Aorta (tissue), 5 donors: ENCODE results near the gene CLIP3. TPM values are rescaled to one million over a fixed set of nuclear protein-coding genes. Genes with fewer than 3 reads are reported as not detected.

Source experiments
- ATAC-seq: fragments of 200-7000 bp; cut with Tn5 transposase; one replicate; pipeline ENCODE4 v1.9.1; 2022; ENCODE audit warnings: moderate library complexity; ENCODE audit not compliant: low FRiP score
- DNase-seq, 2 donors: peaks; one replicate each; pipeline ENCODE4 v3.0.0-alpha.2; 2020
- H3K27ac ChIP-seq, 2 donors: one replicate each; pipeline ENCODE4 v1.5.1; 2013; ENCODE audit warnings: low read length in 2 of 2, mild to moderate bottlenecking in 2 of 2, moderate library complexity in 2 of 2, control low read depth in 1 of 2, inconsistent platforms in 1 of 2, low read depth in 1 of 2
- H3K27me3 ChIP-seq, 2 donors: one replicate each; pipeline ENCODE4 v1.6.1; 2013; ENCODE audit warnings: control low read depth in 1 of 2, low read length in 1 of 2, mild to moderate bottlenecking in 1 of 2, moderate library complexity in 1 of 2; ENCODE audit not compliant: insufficient read depth in 2 of 2, control insufficient read depth in 1 of 2
- H3K36me3 ChIP-seq, 2 donors: one replicate each; pipeline ENCODE4 v1.6.1; 2013; ENCODE audit warnings: control low read depth in 1 of 2, low read length in 1 of 2, mild to moderate bottlenecking in 1 of 2; ENCODE audit not compliant: insufficient read depth in 2 of 2, control insufficient read depth in 1 of 2
- H3K4me1 ChIP-seq, 2 donors: one replicate each; pipeline ENCODE4 v1.6.1; 2013; ENCODE audit warnings: low read length in 2 of 2, control low read depth in 1 of 2, mild to moderate bottlenecking in 1 of 2, moderate library complexity in 1 of 2; ENCODE audit not compliant: insufficient read depth in 2 of 2, control insufficient read depth in 1 of 2
- H3K4me3 ChIP-seq, 2 donors: one replicate each; pipeline ENCODE4 v1.5.1; 2013; ENCODE audit warnings: low read length in 2 of 2, control low read depth in 1 of 2, mild to moderate bottlenecking in 1 of 2
- H3K9me3 ChIP-seq: one replicate; pipeline ENCODE4 v1.6.1; 2013; ENCODE audit warnings: mild to moderate bottlenecking, low read length; ENCODE audit not compliant: control insufficient read depth
- WGBS, 2 donors: extraction: QIAGEN DNeasy Blood & Tissue Kit; methylation state at CpG; one replicate each; pipeline ENCODE4 v1.1.7; 2013; 5-methylcytosine and 5-hydroxymethylcytosine counted together
- intact Hi-C, 2 donors: fragments of 100-400 bp; cut with DNase I; formaldehyde crosslinking; loops; one replicate each; pipeline versions ENCODE4 v1.14.2 to v1.15.0; 2022
- polyA plus RNA-seq, 2 donors: library from polyadenylated mRNA; stranded (reverse); fragments of 200-250 nt; gene quantifications; one replicate each; pipeline ENCODE4 v1.2.3, GENCODE V29; 2013
- total RNA-seq, 2 donors: library from RNA; stranded (reverse); fragmentation: NEBNext Ultra II Directional; extraction: Animal tissue kit (Norgen Biotek cat#: 25700); gene quantifications; one replicate each; pipeline ENCODE4 v1.2.1, GENCODE V29; 2021
- donor health status: healthy with polysubstance abuse.
- donor health status: Bipolar disorder and iron deficiency.
- donor health status: DM: no; HTN: no; CAD: no.
- donor health status: DM: no; HTN: no; CAD: no.
- donor health status: DM: yes; HTN: yes; CAD: no.

CLIP3 gene
- total and polyA plus RNA-seq, 4 donors: 8.9 to 37.1 (median 28.7) TPM

DNA sequence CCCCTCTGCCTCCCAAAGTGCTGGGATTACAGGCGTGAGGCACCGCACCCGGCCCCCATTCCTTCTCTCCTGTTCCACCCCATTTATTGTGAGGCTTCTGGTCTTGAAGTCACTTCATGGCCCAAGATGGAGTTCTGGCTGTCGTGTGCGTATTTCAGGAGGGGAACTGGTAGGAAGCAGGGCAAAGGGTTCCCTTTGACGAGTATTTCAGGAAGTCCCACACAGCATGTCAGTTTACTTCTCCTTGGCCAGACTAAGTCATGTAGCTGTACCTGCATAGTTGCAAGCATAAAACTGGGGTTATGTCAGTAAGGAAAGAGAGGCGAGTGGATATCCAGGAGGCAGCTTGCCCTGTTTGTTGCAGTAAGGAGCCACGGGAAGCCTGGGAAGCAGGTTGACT, 32.2 kb upstream of the CLIP3 start:
- no peak for DNase-seq
- Histone ChIP-seq H3K9me3 (no peaks in the 10 kb centered on the region), H3K27ac (no peak overlapping the region), H3K4me3 (no peak overlapping the region), H3K27me3 (no peaks in the 10 kb centered on the region), H3K36me3 (no peaks in the 10 kb centered on the region), H3K4me1 (no peaks in the 10 kb centered on the region)
- no peak for ATAC-seq
- 95 to 96% methylated on average over 8 of the region's 8 CpGs for whole genome bisulfite sequencing, 2 donors
- intact Hi-C loops: no loop called here

DNA sequence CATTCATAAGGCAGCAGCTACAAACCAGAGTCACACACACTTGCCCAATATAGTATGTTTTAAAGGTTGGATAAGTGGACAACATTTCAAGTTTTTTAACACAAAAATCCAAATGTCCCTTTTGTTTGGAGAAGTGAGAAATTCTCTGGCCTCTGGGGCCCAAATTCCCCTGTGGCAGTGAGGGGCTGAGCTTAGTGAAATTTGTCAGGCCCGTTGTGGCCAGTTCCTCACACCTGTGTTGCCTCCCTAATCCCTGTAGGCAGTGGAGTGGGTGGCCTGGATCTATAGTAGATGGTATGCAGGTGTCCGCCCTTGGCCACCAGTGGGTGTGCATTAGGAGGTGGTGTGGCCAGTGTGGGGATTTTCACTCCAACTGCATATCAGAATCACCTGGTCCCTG, 28.7 kb upstream of the CLIP3 start:
- WGBS, 2 donors: 88 to 90% methylated on average over 2 of the region's 2 CpGs
- DNase-seq (peak in 1 of 2 donors; percentile 39), ATAC-seq (no peak)
- Histone ChIP-seq H3K4me3 (no peak overlapping the region), H3K9me3 (no peaks in the 10 kb centered on the region), H3K4me1 (no peaks in the 10 kb centered on the region), H3K36me3 (no peaks in the 10 kb centered on the region), H3K27me3 (no peaks in the 10 kb centered on the region), H3K27ac (no peak overlapping the region)
- intact Hi-C loops: no loop called here

- no peak overlapping the region for H3K27ac ChIP-seq
- no peaks in the 10 kb centered on the region for H3K9me3 ChIP-seq
- 72 to 79% methylated on average over 4 of the region's 4 CpGs for WGBS, 2 donors
- no peak overlapping the region for H3K4me3 ChIP-seq
- H3K4me1 ChIP-seq: no peaks in the 10 kb centered on the region
- intact Hi-C loops: no loop called here
- DNase-seq (no peak), ATAC-seq (no peak)
- no peaks in the 10 kb centered on the region for H3K36me3 ChIP-seq
- H3K27me3 ChIP-seq: no peaks in the 10 kb centered on the region
Observed at GRCh38 chr19:36060430-36060829, 27.8 kb upstream of the CLIP3 start.

GRCh38 chr19:36059180-36059910, 26.7 kb upstream of the CLIP3 start:
- ATAC-seq: no peak
- 37 to 39% methylated on average over 6 of the region's 6 CpGs for WGBS, 2 donors
- intact Hi-C loops: no loop called here

GRCh38 chr19:36058481-36059179, 26.0 kb upstream of the CLIP3 start:
- intact Hi-C loops: no loop called here
- no peak overlapping the region for H3K4me3 ChIP-seq
- DNase-seq (peak in 1 of 2 donors; percentile 59), ATAC-seq (no peak)
- H3K27ac ChIP-seq: no peak overlapping the region
- H3K27me3 ChIP-seq: no peaks in the 10 kb centered on the region
- WGBS, 2 donors: 87 to 94% methylated on average over 12 of the region's 12 CpGs
- no peaks in the 10 kb centered on the region for H3K4me1 ChIP-seq
- no peaks in the 10 kb centered on the region for H3K9me3 ChIP-seq
- H3K36me3 ChIP-seq: no peaks in the 10 kb centered on the region

More at GRCh38 chr19:36059180-36059910, 26.7 kb upstream of the CLIP3 start:
- Histone ChIP-seq H3K4me3 (no peak overlapping the region), H3K4me1 (no peaks in the 10 kb centered on the region), H3K27ac (no peak overlapping the region), H3K27me3 (no peaks in the 10 kb centered on the region), H3K9me3 (no peaks in the 10 kb centered on the region), H3K36me3 (no peaks in the 10 kb centered on the region)
- DNase-seq: no peak

DNA sequence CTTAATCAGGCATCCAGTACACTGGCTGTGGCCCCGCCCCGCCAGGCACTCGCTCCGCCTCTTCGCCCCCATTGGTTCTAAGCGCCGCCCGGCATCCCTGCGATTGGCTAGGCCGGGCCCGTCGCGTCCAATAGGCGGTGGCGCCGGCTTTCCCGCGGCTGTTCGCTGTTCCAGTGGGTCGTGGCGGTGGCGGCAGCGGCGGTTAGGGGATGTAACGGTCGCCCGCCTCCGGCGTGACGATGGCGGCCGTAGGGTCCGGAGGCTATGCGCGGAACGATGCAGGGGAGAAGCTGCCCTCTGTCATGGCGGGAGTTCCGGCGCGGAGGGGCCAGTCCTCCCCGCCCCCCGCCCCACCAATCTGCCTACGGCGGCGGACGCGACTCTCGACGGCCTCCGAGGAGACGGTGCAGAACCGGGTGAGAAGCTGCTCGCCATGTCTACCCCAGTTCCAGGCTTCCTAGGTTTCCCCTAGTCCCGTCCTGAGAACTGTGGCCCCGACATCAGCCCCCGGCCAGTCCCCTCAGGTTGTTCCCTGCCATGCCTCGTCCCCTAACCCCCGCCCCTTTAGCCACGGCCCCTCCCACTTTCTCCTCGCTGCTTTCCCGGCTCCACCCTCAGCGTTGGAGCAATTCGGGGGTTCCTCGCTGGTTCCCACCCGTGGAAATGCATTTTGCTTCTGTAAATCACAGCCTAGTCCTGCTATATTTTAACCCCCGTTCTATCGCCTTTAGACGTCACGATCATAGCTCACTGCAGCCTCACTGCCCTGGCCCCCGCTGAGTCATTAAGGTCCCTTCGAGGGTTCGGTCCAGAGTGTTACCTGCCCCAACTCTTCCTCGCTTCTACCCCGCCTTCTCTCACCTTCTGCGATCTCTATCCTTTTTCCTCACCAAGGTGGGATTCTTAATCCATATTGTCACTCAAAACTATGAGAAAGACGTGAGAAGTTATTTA, 22.3 kb upstream of the CLIP3 start, which contains the start of gene WDR62:
WDR62 (plus strand) TSS at position 165 of the 954 bp plus-strand sequence; CDS start at position 240, 75 bp downstream.
- H3K27me3 ChIP-seq: no peaks in the 10 kb centered on the region
- 1% methylated on average over 55 to 76 of the region's 76 CpGs for WGBS, 2 donors
- no peaks in the 10 kb centered on the region for H3K9me3 ChIP-seq
- H3K27ac ChIP-seq: peak within 1 kb of the TSS in 1 of 2 donors; percentile 77
- H3K4me3 ChIP-seq: peak within 1 kb of the TSS; percentile 21 to 54
- H3K4me1 ChIP-seq: no peaks in the 10 kb centered on the region
- no peaks in the 10 kb centered on the region for H3K36me3 ChIP-seq
- ATAC-seq (peak; percentile 94), DNase-seq (peak; percentile 97 to 98)
- intact Hi-C loops: loop anchor here (2.0 to 5.0 kb wide), 4 partner anchors 43 to 63 kb away; partner anchors contain the start of genes ALKBH6 (in 1 of the 2), POLR2I (in 1 of the 2), SDHAF1 (in 1 of the 2) and TBCB (in 1 of the 2)

- peak within 1 kb of the TSS; percentile 21 to 54 for H3K4me3 ChIP-seq
- H3K27me3 ChIP-seq: no peaks in the 10 kb centered on the region
- no peaks in the 10 kb centered on the region for H3K36me3 ChIP-seq
- H3K4me1 ChIP-seq: no peaks in the 10 kb centered on the region
- ATAC-seq (peak; percentile 99), DNase-seq (peak; percentile 100)
- WGBS, 2 donors: 0% methylated on average over 55 to 56 of the region's 56 CpGs
- H3K27ac ChIP-seq: peak within 1 kb of the TSS in 1 of 2 donors; percentile 77
- intact Hi-C loops: loop anchor here (2.0 to 5.0 kb wide), 4 partner anchors 42 to 62 kb away; partner anchors contain the start of genes ALKBH6 (in 1 of the 2), POLR2I (in 1 of the 2), SDHAF1 (in 1 of the 2) and TBCB (in 1 of the 2)
- H3K9me3 ChIP-seq: no peaks in the 10 kb centered on the region
Observed at GRCh38 chr19:36054119-36054732, 21.6 kb upstream of the CLIP3 start, which contains the start of gene THAP8. THAP8 (minus strand) TSS chr19:36054285; CDS start chr19:36054217, 68 bp downstream.
